ENCODE results near the gene HPS4.

The HPS4 gene

GRCh38 chr22:26447584-26448329 lies 35.8 kb downstream of the HPS4 start:
- H3K27ac ChIP-seq, result no peak overlapping the region
- TF ChIP-seq CTCF (conservative IDR thresholded peaks at IDR 0.05), result no peak

- H3K27ac ChIP-seq, result no peak overlapping the region
- TF ChIP-seq CTCF (conservative IDR thresholded peaks at IDR 0.05), result no peak
Observed at GRCh38 chr22:26446808-26447515, 36.6 kb downstream of the HPS4 start.

GRCh38 chr22:26445577-26446275 lies 37.9 kb downstream of the HPS4 start:
- H3K27ac ChIP-seq, result no peak overlapping the region
- no peak for TF ChIP-seq CTCF (conservative IDR thresholded peaks at IDR 0.05)

- no peak overlapping the region for H3K27ac ChIP-seq
- TF ChIP-seq CTCF (conservative IDR thresholded peaks at IDR 0.05), result no peak
Observed at GRCh38 chr22:26444777-26445176, 38.8 kb downstream of the HPS4 start.

GRCh38 chr22:26443901-26444690 lies 39.5 kb downstream of the HPS4 start:
- H3K27ac ChIP-seq, result no peak overlapping the region
- no peak for TF ChIP-seq CTCF (conservative IDR thresholded peaks at IDR 0.05)

GRCh38 chr22:26442086-26442756 lies 41.4 kb downstream of the HPS4 start:
- no peak overlapping the region for H3K27ac ChIP-seq
- TF ChIP-seq CTCF (conservative IDR thresholded peaks at IDR 0.05), result no peak

Measured in VCaP (cell line).